ENCODE results near the gene LIMK2.

DNA sequence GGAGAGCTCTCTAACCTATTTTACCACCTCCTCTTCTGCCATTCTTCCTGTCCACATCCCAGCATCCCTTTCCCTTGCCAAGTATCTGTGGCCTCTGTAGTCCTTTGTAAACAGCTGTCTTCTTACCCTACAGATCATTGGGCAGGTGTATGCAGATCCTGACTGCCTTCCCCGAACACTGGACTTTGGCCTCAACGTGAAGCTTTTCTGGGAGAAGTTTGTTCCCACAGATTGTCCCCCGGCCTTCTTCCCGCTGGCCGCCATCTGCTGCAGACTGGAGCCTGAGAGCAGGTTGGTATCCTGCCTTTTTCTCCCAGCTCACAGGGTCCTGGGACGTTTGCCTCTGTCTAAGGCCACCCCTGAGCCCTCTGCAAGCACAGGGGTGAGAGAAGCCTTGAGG is 62.9 kb downstream of the LIMK2 start:
- TF ChIP-seq, protein P1, sequence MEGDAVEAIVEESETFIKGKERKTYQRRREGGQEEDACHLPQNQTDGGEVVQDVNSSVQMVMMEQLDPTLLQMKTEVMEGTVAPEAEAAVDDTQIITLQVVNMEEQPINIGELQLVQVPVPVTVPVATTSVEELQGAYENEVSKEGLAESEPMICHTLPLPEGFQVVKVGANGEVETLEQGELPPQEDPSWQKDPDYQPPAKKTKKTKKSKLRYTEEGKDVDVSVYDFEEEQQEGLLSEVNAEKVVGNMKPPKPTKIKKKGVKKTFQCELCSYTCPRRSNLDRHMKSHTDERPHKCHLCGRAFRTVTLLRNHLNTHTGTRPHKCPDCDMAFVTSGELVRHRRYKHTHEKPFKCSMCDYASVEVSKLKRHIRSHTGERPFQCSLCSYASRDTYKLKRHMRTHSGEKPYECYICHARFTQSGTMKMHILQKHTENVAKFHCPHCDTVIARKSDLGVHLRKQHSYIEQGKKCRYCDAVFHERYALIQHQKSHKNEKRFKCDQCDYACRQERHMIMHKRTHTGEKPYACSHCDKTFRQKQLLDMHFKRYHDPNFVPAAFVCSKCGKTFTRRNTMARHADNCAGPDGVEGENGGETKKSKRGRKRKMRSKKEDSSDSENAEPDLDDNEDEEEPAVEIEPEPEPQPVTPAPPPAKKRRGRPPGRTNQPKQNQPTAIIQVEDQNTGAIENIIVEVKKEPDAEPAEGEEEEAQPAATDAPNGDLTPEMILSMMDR (conservative IDR thresholded peaks at IDR 0.05), result no peak
- no peak for TF ChIP-seq EZH2 (IDR thresholded peaks at IDR 0.05; ENCODE audit: low read depth)
